Right cardiac atrium (tissue), 5 donors: ENCODE measurements around the gene CCDC185. TPM values are rescaled to one million over a fixed set of nuclear protein-coding genes. Genes with fewer than 3 reads are reported as not detected.

Experiments
- ATAC-seq, 2 donors: fragments of 200-7000 bp; cut with Tn5 transposase; one replicate each; pipeline versions ENCODE4 v1.8.0 to v1.9.1; 2020; ENCODE audit warnings: moderate library complexity in 2 of 2, mild to moderate bottlenecking in 1 of 2
- DNase-seq, 3 donors: peaks; one replicate each; pipeline ENCODE4 v3.0.0-alpha.2; 2020
- H3K27ac ChIP-seq: one replicate; pipeline ENCODE4 v1.5.1; 2013; ENCODE audit warnings: mild to moderate bottlenecking, low read length, control low read depth, moderate library complexity
- H3K27me3 ChIP-seq: one replicate; pipeline ENCODE4 v1.6.1; 2013; ENCODE audit not compliant: control insufficient read depth, insufficient read depth
- H3K4me1 ChIP-seq: one replicate; pipeline ENCODE4 v1.6.1; 2013; ENCODE audit warnings: low read length; ENCODE audit not compliant: control insufficient read depth, insufficient read depth
- H3K4me3 ChIP-seq: one replicate; pipeline ENCODE4 v1.5.1; 2013; ENCODE audit warnings: low read length, control low read depth
- H3K9me3 ChIP-seq: one replicate; pipeline ENCODE4 v1.6.1; 2013; ENCODE audit warnings: low read length; ENCODE audit not compliant: control insufficient read depth
- WGBS: extraction: QIAGEN DNeasy Blood & Tissue Kit; methylation state at CpG from one replicate; pipeline ENCODE4 v1.1.7; 2013; 5-methylcytosine and 5-hydroxymethylcytosine counted together
- intact Hi-C, 4 donors: fragments of 100-400 bp; cut with DNase I; formaldehyde crosslinking; loops; one replicate each; pipeline versions ENCODE4 v1.11.0 to v1.14.0; 2022 to 2023
- polyA plus RNA-seq: library from polyadenylated mRNA; stranded (reverse); fragments of 200-250 nt; gene quantifications from one replicate; pipeline ENCODE4 v1.2.3, GENCODE V29; 2013
- total RNA-seq, 4 donors: library from RNA; stranded (reverse); fragmentation: NEBNext Ultra II Directional; extraction: Animal tissue kit (Norgen Biotek cat#: 25700); gene quantifications; one replicate each; pipeline ENCODE4 v1.2.1, GENCODE V29; 2021
- donor health status: healthy with polysubstance abuse.
- donor health status: DM: no; HTN: yes; CAD: no.
- donor health status: DM: no; HTN: no; CAD: no.
- donor health status: DM: no; HTN: yes; CAD: no; lungs with severe emphysema.
- donor health status: DM: yes; HTN: yes; CAD: no.

Gene CCDC185
- total and polyA plus RNA-seq, 5 donors = 0.14 to 0.35 (median 0.34) TPM; not detected in 1

GRCh38 chr1:223430236-223430635, 37.0 kb downstream of the CCDC185 start:
- intact Hi-C loops = no loop called here
- WGBS = 24% methylated on average over 1 of the region's 1 CpG
- Histone ChIP-seq H3K27ac (no peak overlapping the region), H3K27me3 (no peaks in the 10 kb centered on the region), H3K4me3 (no peak overlapping the region), H3K4me1 (peaks cover 2% of the 10 kb centered on the region), H3K9me3 (no peaks in the 10 kb centered on the region)
- ATAC-seq = no peak
- DNase-seq = no peak

DNA sequence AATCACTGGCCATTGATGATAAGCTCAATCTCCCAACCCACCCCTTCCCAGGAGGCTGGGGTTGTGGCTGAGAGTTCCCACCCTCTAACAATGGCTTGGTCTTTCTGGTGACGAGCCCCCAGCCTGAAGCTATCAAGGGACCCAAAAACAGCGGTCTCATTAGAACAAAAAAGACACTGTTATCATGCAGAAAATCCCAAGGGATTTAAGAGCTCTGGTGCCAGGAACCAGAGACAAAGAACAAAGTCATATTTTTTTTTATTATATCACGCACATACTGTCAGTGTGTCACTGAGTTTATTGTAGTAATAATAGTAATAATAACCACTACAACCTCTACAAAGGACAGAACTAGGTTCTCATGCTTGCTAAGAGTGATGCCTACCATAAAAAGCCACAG, 43.9 kb downstream of the CCDC185 start:
- peaks cover 4% of the 10 kb centered on the region for H3K4me1 ChIP-seq
- H3K27me3 ChIP-seq = no peaks in the 10 kb centered on the region
- no peaks in the 10 kb centered on the region for H3K9me3 ChIP-seq
- no peak overlapping the region for H3K4me3 ChIP-seq
- H3K27ac ChIP-seq = no peak overlapping the region
- DNase-seq (no peak), ATAC-seq (no peak)
- intact Hi-C loops = no loop called here
- 41% methylated on average over 3 of the region's 3 CpGs for WGBS

DNA sequence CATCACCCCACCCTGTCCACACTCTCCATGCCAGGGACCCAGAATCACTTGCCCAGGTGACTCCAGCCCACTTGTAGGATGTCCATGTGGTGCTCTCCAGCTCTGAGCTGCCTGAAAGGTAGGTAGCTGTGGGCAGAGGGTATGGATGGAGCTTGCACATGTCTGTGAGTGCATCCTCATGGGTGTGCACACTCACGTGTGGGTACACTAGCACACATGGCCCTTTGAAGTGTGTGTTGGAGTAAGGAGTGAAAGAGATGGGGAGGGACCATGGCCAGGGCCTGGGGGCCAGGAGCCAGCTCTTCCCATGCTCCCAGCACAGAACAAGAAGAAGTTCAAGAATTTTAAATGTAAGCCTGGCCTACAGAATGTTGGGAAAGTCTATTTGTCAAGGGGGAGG, 50.2 kb downstream of the CCDC185 start:
- Histone ChIP-seq H3K4me1 (no peaks in the 10 kb centered on the region), H3K27me3 (no peaks in the 10 kb centered on the region), H3K9me3 (peaks cover 4% of the 10 kb centered on the region), H3K27ac (no peak overlapping the region), H3K4me3 (no peak overlapping the region)
- WGBS = 93% methylated on average over 1 of the region's 1 CpG
- intact Hi-C loops = no loop called here
- no peak for DNase-seq
- no peak for ATAC-seq

- ATAC-seq = no peak
- Histone ChIP-seq H3K27ac (no peak overlapping the region), H3K4me3 (no peak overlapping the region), H3K27me3 (no peaks in the 10 kb centered on the region), H3K4me1 (no peaks in the 10 kb centered on the region), H3K9me3 (peaks cover 4% of the 10 kb centered on the region)
- intact Hi-C loops = no loop called here
- 90% methylated on average over 7 of the region's 7 CpGs for WGBS
- no peak for DNase-seq
Measured at GRCh38 chr1:223444411-223444810, 51.2 kb downstream of the CCDC185 start.

Other genes starting within 250 kb of the CCDC185 start
- gene SUSD4, start 29.2 kb upstream of the CCDC185 start, total RNA-seq = 10 to 100 TPM; 16.7 to 81.7 (median 37.0) TPM
- gene SUSD4, start 29.2 kb upstream of the CCDC185 start, polyA plus RNA-seq = 29.8 TPM